SK-N-MC (cell line): Measurements from ENCODE around the gene MAPK12.

Source experiments
- DNase-seq: peaks from one replicate; pipeline ENCODE4 v3.0.0-alpha.2; 2011; ENCODE audit warnings: low read depth, low spot score
- H3K27ac ChIP-seq: fragments of 200-600 bp; sonication (generic); 2 replicates; pipeline ENCODE4 v1.5.1; 2016; ENCODE audit warnings: mixed run types
- H3K36me3 ChIP-seq: fragments of 200-600 bp; sonication (generic); 2 replicates; pipeline ENCODE4 v1.6.1; 2017; ENCODE audit warnings: antibody characterized with exemption, low read length, mixed read lengths; ENCODE audit not compliant: insufficient read depth
- H3K4me3 ChIP-seq: fragments of 200-600 bp; sonication (generic); 2 replicates; pipeline ENCODE4 v1.5.1; 2016
- H3K9ac ChIP-seq: fragments of 200-600 bp; sonication (generic); 2 replicates; pipeline ENCODE4 v1.8.0; 2017; ENCODE audit warnings: mixed run types, mixed read lengths; ENCODE audit not compliant: insufficient read length
- H3K9me3 ChIP-seq: fragments of 200-600 bp; sonication (generic); 2 replicates; pipeline ENCODE4 v1.6.1; 2017; ENCODE audit warnings: low read depth, mild to moderate bottlenecking, antibody characterized with exemption, low read length, moderate library complexity, mixed read lengths
- EZH2 ChIP-seq: fragments of 200-600 bp; sonication (generic); IDR thresholded peaks from one replicate; pipeline ENCODE4 v1.6.1; 2017; ENCODE audit warnings: antibody characterized with exemption
- FOXP2 ChIP-seq: optimal IDR thresholded peaks from 2 replicates; pipeline ENCODE3; 2011; ENCODE audit warnings: mild to moderate bottlenecking, moderate library complexity; ENCODE audit not compliant: insufficient read depth; ENCODE audit errors: extremely low read length, control extremely low read depth
- POLR2AphosphoS5 ChIP-seq: IDR thresholded peaks from 2 replicates; pipeline ENCODE4 v1.6.1; 2012; ENCODE audit warnings: mild to moderate bottlenecking, low read depth, low read length, borderline replicate concordance

Gene MAPK12

DNA sequence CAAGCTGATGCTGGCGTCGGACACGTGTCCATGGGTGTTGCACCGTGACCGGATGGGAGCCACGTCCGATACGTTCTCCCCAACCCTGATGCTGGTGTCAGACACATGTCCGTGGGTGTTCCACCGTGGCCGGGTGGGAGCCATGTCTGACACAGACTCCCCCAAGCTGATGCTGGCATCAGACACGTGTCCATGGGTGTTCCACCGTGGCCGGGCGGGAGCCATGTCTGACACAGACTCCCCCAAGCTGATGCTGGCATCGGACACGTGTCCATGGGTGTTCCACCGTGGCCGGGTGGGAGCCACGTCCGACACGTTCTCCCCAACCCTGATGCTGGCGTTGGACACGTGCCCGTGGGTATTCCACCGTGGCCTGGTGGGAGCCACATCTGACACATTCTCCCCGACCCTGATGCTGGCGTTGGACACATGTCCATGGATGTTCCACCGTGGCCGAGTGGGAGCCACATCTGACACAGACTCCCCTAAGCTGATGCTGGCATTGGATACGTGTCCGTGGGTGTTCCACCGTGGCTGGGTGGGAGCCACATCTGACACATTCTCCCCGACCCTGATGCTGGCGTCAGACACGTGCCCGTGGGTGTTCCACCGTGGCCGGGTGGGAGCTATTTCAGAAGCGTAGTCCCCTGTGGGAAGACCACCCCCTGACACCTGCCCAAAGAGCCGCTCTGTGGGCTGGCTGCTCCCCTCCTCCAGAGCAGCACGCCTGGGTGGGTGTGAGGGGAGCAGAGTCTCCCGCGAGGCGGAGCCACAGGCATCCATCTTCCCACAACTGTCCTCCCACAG, 40.7 kb downstream of the MAPK12 start:
- H3K9me3 ChIP-seq = no peaks in the 10 kb centered on the region
- no peak for DNase-seq
- no peak overlapping the region for H3K9ac ChIP-seq
- no peak overlapping the region for H3K4me3 ChIP-seq
- TF ChIP-seq EZH2 (no peak), FOXP2 (no peak), POLR2AphosphoS5 (no peak)
- H3K36me3 ChIP-seq = peaks cover 45% of the 10 kb centered on the region
- H3K27ac ChIP-seq = no peak overlapping the region

GRCh38 chr22:50219800-50220602, 41.5 kb downstream of the MAPK12 start:
- Histone ChIP-seq H3K27ac (0 out of 2 replicates have a peak overlapping the region, but pooled peaks have one; percentile 31), H3K4me3 (no peak overlapping the region), H3K36me3 (peaks cover 45% of the 10 kb centered on the region), H3K9ac (no peak overlapping the region), H3K9me3 (no peaks in the 10 kb centered on the region)
- no peak for DNase-seq
- no peak for TF ChIP-seq POLR2AphosphoS5
- TF ChIP-seq FOXP2 = no peak
- TF ChIP-seq EZH2 = no peak

DNA sequence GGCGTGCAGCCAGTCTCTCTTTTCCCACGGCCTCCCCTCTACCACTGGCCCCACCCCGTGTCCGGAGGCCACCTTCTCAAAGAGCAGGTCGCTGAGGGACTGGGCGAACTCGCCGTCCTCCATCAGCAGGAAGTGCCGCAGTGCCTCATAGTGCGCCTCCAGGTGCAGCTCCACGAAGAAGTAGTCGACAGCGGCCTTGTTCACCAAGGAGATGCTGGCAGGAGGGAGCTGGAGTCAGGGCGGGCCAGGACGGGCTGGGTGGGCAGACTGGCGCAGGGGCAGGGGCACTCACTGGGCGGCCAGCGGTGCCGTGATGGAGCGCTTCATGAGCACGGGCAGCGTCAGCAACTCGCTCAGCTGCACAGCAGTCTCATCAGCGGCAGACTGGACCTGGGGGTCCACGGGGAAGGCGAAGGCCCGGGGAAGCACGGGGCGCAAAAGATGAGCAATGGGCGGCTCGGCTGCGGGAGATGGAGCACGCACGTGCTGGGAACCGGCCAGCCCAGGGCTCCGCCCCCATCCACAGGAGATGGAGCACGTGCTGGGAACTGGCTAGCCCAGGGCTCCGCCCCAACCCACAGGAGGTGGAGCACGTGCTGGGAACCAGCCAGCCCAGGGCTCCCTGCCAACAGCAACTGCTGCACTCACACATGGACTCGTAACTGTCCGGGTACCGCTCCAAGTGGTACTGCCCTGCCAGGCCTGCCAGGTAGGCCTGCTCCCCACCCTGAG, 42.3 kb downstream of the MAPK12 start:
- TF ChIP-seq EZH2 (no peak), FOXP2 (peak; percentile 16), POLR2AphosphoS5 (peak; percentile 17; the same call in 1 of the 2 replicates)
- no peak for DNase-seq
- Histone ChIP-seq H3K27ac (0 out of 2 replicates have a peak overlapping the region, but pooled peaks have one; percentile 31), H3K9ac (no peak overlapping the region), H3K36me3 (peaks cover 49% of the 10 kb centered on the region), H3K4me3 (no peak overlapping the region), H3K9me3 (no peaks in the 10 kb centered on the region)

DNA sequence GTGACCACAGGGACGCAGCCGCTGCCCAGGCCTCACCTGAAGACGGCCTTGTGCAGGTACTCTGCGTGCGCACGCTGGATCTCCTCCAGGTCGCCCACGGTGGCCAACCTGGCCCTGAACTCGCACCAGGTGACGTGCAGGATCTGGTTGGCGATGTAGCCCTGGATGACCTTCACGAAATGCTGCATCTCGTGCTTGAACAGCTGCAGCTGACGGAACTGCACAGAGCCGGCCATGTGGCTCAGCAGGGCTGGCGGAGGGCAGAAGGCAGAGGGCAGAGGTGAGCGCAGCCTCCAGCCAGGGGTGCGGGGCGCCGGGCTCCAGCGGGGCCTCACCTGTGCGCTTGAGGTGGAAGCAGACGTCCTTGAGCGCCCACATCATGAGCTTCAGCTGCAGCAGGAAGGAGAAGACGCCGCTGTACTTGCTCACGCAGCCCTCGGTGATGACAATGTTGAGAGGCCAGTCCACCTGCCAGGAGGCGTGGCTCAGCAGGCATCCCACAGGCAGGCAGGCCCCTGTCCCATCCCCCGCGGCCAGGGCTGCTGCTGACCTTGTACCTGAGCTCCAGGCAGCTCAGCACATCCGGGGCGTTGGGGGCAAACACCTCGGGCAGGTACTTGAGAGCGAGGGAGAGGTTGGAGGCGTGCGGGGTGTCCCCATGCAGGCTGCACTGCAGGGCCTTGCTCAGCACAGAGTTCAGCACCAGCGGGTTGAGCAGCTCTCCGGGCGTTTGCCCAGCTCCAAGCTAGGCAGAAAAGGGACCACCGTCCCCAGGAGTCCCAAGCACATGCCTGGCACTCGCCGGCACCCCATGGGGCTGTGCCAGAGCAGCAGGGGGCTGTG, 43.1 kb downstream of the MAPK12 start:
- Histone ChIP-seq H3K4me3 (no peak overlapping the region), H3K27ac (no peak overlapping the region), H3K9me3 (no peaks in the 10 kb centered on the region), H3K36me3 (peaks cover 48% of the 10 kb centered on the region), H3K9ac (no peak overlapping the region)
- no peak for DNase-seq
- TF ChIP-seq POLR2AphosphoS5 (no peak), EZH2 (no peak), FOXP2 (no peak)

- no peaks in the 10 kb centered on the region for H3K9me3 ChIP-seq
- H3K36me3 ChIP-seq = peaks cover 55% of the 10 kb centered on the region
- H3K27ac ChIP-seq = no peak overlapping the region
- TF ChIP-seq POLR2AphosphoS5 (no peak; the same call in 1 of the 2 replicates), FOXP2 (no peak), EZH2 (no peak)
- no peak for DNase-seq
- no peak overlapping the region for H3K9ac ChIP-seq
- no peak overlapping the region for H3K4me3 ChIP-seq
Observed at GRCh38 chr22:50217543-50218152, 43.8 kb downstream of the MAPK12 start.

- peaks cover 62% of the 10 kb centered on the region for H3K36me3 ChIP-seq
- TF ChIP-seq POLR2AphosphoS5 = no peak
- no peak for TF ChIP-seq FOXP2
- TF ChIP-seq EZH2 = no peak
- H3K9ac ChIP-seq = no peak overlapping the region
- no peak overlapping the region for H3K27ac ChIP-seq
- H3K9me3 ChIP-seq = no peaks in the 10 kb centered on the region
- no peak for DNase-seq
- H3K4me3 ChIP-seq = no peak overlapping the region
Observed at GRCh38 chr22:50216684-50217520, 44.6 kb downstream of the MAPK12 start.

DNA sequence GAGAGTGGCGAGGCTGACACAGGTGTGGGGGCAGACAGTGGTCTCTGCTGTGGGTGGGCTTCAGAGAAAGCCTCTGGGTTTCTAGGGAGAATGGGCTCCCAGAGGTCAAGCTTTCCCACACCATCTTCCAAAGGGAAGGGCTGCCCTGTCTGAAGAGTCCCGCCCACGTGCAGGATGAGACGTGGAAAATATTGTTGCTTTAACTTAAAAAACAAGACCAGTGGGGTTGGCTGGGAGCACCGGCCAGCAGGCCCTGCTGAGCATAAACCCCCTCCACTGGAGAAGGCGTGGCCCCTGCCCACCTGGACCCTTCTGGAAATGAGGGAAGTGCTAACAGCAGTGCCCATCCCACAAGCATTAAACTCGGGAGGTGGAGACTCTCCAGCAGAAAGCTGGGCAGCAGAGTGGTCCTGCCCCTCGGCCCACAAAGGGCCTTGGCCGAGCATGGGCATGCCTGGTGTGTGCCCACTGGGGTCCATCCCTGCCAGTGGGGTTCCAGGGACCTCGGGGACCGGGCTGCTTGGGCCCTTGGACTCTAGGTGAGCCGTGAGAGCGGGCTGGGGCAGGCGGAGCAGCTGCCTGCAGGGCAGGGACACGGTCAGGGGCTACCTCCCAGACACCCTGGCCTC, 45.3 kb downstream of the MAPK12 start:
- Histone ChIP-seq H3K36me3 (peaks cover 65% of the 10 kb centered on the region), H3K27ac (no peak overlapping the region), H3K9ac (no peak overlapping the region), H3K4me3 (no peak overlapping the region), H3K9me3 (no peaks in the 10 kb centered on the region)
- DNase-seq = no peak
- TF ChIP-seq EZH2 (no peak), FOXP2 (no peak), POLR2AphosphoS5 (no peak; the same call in 1 of the 2 replicates)
